ENCODE measurements around the gene CATSPERE.

CATSPERE gene

DNA sequence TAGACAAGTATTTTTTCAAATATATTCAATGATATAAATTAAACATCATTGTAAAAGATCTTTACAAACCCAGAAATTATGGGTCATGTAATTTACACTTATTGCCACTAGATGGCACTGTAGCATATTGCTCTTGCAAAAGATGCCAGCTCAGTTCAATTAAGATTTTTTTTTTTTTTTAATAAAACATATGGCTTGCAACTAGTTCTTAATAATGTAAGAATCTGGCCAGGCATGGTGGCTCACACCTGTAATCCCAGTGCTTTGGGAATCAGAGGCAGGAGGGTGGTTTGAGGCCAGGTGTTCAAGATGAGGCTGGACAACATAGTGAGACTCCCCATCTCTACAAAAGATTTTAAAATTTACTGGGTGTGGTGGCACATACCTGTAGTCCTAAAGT, 142.4 kb downstream of the CATSPERE start:
- TF ChIP-seq, protein P1, sequence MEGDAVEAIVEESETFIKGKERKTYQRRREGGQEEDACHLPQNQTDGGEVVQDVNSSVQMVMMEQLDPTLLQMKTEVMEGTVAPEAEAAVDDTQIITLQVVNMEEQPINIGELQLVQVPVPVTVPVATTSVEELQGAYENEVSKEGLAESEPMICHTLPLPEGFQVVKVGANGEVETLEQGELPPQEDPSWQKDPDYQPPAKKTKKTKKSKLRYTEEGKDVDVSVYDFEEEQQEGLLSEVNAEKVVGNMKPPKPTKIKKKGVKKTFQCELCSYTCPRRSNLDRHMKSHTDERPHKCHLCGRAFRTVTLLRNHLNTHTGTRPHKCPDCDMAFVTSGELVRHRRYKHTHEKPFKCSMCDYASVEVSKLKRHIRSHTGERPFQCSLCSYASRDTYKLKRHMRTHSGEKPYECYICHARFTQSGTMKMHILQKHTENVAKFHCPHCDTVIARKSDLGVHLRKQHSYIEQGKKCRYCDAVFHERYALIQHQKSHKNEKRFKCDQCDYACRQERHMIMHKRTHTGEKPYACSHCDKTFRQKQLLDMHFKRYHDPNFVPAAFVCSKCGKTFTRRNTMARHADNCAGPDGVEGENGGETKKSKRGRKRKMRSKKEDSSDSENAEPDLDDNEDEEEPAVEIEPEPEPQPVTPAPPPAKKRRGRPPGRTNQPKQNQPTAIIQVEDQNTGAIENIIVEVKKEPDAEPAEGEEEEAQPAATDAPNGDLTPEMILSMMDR (IDR thresholded peaks at IDR 0.05; ENCODE audit: insufficient read depth, low read length, poor library complexity, severe bottlenecking), result peak; percentile 56
- DNase-seq (ENCODE audit: extremely low read depth, insufficient read length), result peak; percentile 3

DNA sequence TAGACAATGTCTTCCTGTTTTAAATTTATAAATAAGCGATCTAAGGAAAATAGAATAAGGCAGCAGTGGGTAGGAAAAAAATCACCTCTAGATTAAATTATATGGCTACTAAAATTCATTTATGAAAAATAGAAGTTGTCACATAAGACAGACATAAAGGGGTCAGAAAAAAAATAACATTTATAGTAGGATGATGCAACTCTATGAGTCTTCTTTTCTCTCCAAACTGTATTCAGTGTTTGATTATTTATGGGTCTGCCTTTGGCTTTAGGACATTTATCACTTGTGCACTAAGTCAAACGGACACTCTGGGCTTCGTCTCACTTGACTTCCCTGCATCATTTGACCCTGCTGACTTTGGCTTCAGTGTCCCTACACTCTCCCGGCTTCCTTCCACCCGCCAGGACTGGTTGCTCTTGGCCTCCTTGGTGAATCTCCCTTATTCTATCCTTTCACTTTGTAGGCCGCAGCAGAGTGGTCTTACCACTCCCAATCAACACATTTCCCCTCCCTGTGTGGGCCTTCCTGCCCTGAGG, 144.8 kb downstream of the CATSPERE start:
- no peak for DNase-seq (ENCODE audit: extremely low read depth, insufficient read length)
- TF ChIP-seq, protein P1 (IDR thresholded peaks at IDR 0.05; ENCODE audit: insufficient read depth, low read length, poor library complexity, severe bottlenecking), result no peak
- Histone ChIP-seq H3K36me3 (ENCODE audit: control insufficient read depth, insufficient read depth, low read length) (no peaks in the 10 kb centered on the region), H3K27me3 (replicated peaks; ENCODE audit: control insufficient read depth, insufficient read depth, low read length) (peaks cover 1% of the 10 kb centered on the region; the same call in 1 of the 2 replicates), H3K4me3 (replicated peaks; ENCODE audit: low read depth, low read length) (no peak overlapping the region)

More for the DNA sequence above, 142.4 kb downstream of the CATSPERE start:
- H3K36me3 ChIP-seq (ENCODE audit: control insufficient read depth, insufficient read depth, low read length), result no peaks in the 10 kb centered on the region
- no peak overlapping the region for H3K4me3 ChIP-seq (replicated peaks; ENCODE audit: low read depth, low read length)
- peaks cover 1% of the 10 kb centered on the region for H3K27me3 ChIP-seq (replicated peaks; ENCODE audit: control insufficient read depth, insufficient read depth, low read length)

DNA sequence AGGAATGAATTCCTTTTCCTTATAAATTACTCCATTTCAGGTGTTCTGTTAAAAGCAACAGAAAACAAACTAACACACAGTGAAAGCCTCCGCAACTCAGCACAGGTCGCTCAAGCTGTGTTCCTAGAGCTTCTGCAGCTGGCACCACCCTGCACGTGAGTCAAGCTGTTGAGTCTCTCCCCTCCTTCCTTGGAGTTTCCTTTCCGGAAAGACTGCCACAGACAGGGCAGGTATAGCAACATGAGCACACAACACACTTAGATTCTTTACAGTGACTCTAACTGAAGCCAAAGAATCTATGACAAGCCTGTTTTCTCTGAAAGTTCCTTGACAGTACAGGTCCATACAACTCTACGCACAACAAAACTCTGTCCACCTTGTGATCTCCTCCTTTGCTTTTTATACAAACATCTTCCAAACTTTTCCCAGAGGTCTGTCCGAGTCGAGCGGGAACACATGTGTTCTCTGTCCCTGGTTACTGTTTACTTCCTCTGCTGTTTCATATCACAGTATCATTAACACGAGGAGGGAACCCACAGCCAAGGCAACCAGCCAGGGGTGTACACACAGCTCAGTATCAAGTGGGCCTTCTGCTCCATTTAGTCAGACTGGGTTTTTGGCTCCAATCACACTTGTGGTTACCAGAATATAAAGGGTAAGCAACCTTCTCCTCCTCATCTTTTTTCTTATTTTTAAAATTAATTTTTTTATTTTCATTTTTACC, 153.2 kb downstream of the CATSPERE start:
- H3K36me3 ChIP-seq (ENCODE audit: control insufficient read depth, insufficient read depth, low read length), result no peaks in the 10 kb centered on the region
- no peak for DNase-seq (ENCODE audit: extremely low read depth, insufficient read length)
- H3K27me3 ChIP-seq (replicated peaks; ENCODE audit: control insufficient read depth, insufficient read depth, low read length), result no peaks in the 10 kb centered on the region
- TF ChIP-seq, protein P1 (IDR thresholded peaks at IDR 0.05; ENCODE audit: insufficient read depth, low read length, poor library complexity, severe bottlenecking), result no peak
- no peak overlapping the region for H3K4me3 ChIP-seq (replicated peaks; ENCODE audit: low read depth, low read length)

DNA sequence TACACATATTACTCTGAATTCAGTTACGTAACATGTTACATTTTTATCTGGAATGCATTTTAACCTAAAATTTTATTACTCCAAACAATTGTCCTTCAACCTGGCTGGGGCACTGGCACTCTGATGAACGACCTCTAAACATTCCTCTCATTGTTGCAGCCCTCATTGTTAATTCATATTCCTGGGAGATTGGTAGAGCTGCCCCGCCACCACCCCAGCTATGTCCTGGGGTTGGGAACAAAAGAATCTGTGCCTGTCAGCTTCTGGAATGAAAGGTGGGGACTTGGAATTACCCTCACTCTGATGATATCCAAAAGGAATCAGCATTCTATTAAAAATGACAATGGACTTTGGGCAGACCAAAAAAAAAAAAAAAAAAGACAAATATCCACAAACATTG, 153.8 kb downstream of the CATSPERE start:
- DNase-seq (ENCODE audit: extremely low read depth, insufficient read length), result no peak
- no peak overlapping the region for H3K4me3 ChIP-seq (replicated peaks; ENCODE audit: low read depth, low read length)
- TF ChIP-seq, protein P1 (IDR thresholded peaks at IDR 0.05; ENCODE audit: insufficient read depth, low read length, poor library complexity, severe bottlenecking), result no peak
- no peaks in the 10 kb centered on the region for H3K36me3 ChIP-seq (ENCODE audit: control insufficient read depth, insufficient read depth, low read length)
- H3K27me3 ChIP-seq (replicated peaks; ENCODE audit: control insufficient read depth, insufficient read depth, low read length), result no peaks in the 10 kb centered on the region

DNA sequence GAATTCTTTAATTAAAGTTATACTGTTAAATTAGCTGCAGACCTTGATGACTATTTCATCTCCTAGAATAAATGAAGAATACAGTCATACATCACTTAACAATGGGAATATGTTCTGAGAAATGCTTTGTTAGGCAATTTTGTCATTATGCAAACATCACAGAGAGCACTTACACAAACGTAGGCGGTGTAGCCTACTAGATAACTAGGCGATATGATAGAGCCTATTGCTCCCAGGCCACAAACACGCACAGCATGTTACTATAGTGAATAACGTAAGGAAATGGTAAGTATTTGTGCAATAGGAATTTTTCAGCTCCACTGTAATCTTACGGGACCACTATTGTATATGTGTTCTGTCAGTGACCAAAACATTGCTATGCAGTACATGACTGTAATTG, 154.2 kb downstream of the CATSPERE start:
- Histone ChIP-seq H3K4me3 (replicated peaks; ENCODE audit: low read depth, low read length) (no peak overlapping the region), H3K27me3 (replicated peaks; ENCODE audit: control insufficient read depth, insufficient read depth, low read length) (no peaks in the 10 kb centered on the region), H3K36me3 (ENCODE audit: control insufficient read depth, insufficient read depth, low read length) (no peaks in the 10 kb centered on the region)
- TF ChIP-seq, protein P1 (IDR thresholded peaks at IDR 0.05; ENCODE audit: insufficient read depth, low read length, poor library complexity, severe bottlenecking), result no peak
- no peak for DNase-seq (ENCODE audit: extremely low read depth, insufficient read length)

All from GM06990 (cell line).